Measurements from ENCODE around the gene SLC2A8. TPM values are rescaled to one million over a fixed set of nuclear protein-coding genes. Genes with fewer than 3 reads are reported as not detected.

Gene SLC2A8
- total and polyA plus RNA-seq, 3 donors from 2014 or later = 62.7 to 128 (median 68.6) TPM

DNA sequence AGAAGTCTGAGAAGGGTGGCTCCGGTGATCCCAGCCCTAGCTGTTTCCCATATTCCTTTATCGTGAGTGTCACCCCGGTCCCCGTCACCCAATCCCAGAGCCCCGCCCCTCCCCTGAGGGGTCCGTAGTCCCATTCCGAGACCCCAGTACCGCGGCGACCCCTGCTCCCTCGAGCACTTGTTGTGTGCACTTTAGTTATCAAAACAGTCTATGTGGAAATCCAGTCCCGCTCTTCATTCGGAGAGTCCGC, 54.6 kb downstream of the SLC2A8 start:
- DNase-seq = no peak
- WGBS, 2 donors = 0 to 1% methylated on average over 14 of the region's 14 CpGs
- H3K4me1 ChIP-seq = peaks cover 20% of the 10 kb centered on the region
- peak overlapping the region; percentile 92 to 96 for H3K27ac ChIP-seq
- intact Hi-C loops (cut with DNase I; ENCODE audit: low total_unique reads) = no loop called here
- TF ChIP-seq CTCF (IDR thresholded peaks at IDR 0.05) = no peak
- H3K4me3 ChIP-seq = peak overlapping the region; percentile 96 to 97
- H3K27me3 ChIP-seq = no peaks in the 10 kb centered on the region
- H3K9me3 ChIP-seq = no peaks in the 10 kb centered on the region
- no peaks in the 10 kb centered on the region for H3K36me3 ChIP-seq (ENCODE audit: low read depth, missing control alignments)

DNA sequence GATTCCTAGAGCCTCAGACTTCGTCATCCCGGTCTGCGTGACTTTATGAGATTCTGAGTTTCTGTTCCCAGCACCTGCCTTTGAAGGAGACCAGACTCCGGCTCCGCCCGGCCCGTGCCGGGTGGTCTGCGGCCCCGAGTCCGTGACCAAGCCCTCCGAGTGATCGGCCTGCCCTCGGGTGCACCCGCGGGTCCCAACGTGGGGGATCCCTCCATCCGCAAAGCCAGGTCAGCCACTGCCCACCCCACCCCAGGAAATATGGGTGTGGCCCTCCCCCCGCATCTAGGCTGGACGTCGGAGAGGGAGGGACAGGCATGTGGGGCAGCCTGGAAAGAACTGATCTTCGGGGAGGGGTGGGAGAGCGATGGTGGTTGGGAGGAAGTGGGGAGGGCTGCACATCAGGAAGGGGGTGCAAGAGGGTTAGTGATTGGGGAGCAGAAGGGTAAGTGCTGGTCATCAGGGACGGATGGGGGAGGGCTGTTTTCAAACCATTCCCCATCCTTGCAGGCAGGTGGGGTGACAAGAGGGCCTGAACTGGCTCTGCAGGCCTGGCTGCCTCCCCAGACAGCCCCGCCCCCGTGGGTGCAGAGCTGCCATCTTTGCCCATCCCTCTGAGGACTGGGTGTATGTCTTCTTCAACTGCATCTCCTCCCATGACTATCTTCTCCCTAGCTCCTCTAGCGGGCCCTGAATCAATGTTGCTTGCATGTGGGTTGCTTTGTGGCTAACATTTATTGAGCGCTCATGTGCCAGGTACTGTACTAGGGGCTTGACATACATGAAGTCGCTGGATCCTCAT, 55.1 kb downstream of the SLC2A8 start:
- H3K9me3 ChIP-seq = no peaks in the 10 kb centered on the region
- peak overlapping the region; percentile 96 to 97 for H3K4me3 ChIP-seq
- H3K4me1 ChIP-seq = peaks cover 20% of the 10 kb centered on the region
- H3K27ac ChIP-seq = peak overlapping the region; percentile 92 to 96
- TF ChIP-seq CTCF (IDR thresholded peaks at IDR 0.05) = no peak
- TF ChIP-seq POLR2A (IDR thresholded peaks at IDR 0.05) = no peak
- no peaks in the 10 kb centered on the region for H3K36me3 ChIP-seq (ENCODE audit: low read depth, missing control alignments)
- no peak for DNase-seq
- no peaks in the 10 kb centered on the region for H3K27me3 ChIP-seq
- intact Hi-C loops (cut with DNase I; ENCODE audit: low total_unique reads) = no loop called here
- WGBS, 2 donors = 8 to 9% methylated on average over 23 to 29 of the region's 29 CpGs

DNA sequence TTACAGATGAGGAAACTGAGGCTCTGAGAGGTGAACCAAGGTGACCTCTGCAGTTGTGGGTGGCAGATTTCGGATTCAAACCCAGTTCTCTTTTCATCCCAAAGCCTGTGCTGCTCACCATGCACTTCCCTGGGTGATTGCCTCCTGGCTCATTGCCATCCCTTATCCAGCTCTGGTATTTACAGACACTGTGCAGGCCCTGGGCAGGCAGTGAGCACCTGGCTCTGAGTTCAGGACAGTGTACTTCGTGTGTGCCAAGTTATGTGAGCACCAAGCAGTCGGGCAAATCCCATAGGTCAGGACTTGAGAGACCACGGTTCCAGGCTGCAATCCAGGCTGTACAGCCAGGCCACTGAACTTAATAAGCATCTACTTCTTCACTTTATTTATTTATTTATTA, 55.7 kb downstream of the SLC2A8 start:
- no peak overlapping the region for H3K27ac ChIP-seq
- TF ChIP-seq CTCF (IDR thresholded peaks at IDR 0.05) (no peak), POLR2A (IDR thresholded peaks at IDR 0.05) (no peak)
- no peaks in the 10 kb centered on the region for H3K27me3 ChIP-seq
- H3K4me3 ChIP-seq = no peak overlapping the region
- DNase-seq = peak; percentile 23
- peaks cover 20% of the 10 kb centered on the region for H3K4me1 ChIP-seq
- 40 to 66% methylated on average over 4 of the region's 4 CpGs for WGBS, 2 donors
- intact Hi-C loops (cut with DNase I; ENCODE audit: low total_unique reads) = no loop called here
- H3K36me3 ChIP-seq (ENCODE audit: low read depth, missing control alignments) = no peaks in the 10 kb centered on the region
- H3K9me3 ChIP-seq = no peaks in the 10 kb centered on the region

GRCh38 chr9:127455324-127455992, 58.5 kb downstream of the SLC2A8 start:
- Histone ChIP-seq H3K36me3 (ENCODE audit: low read depth, missing control alignments) (no peaks in the 10 kb centered on the region), H3K4me3 (no peak overlapping the region), H3K4me1 (peaks cover 8% of the 10 kb centered on the region), H3K27me3 (no peaks in the 10 kb centered on the region), H3K27ac (no peak overlapping the region), H3K9me3 (no peaks in the 10 kb centered on the region)
- intact Hi-C loops (cut with DNase I; ENCODE audit: low total_unique reads) = no loop called here
- no peak for TF ChIP-seq CTCF (IDR thresholded peaks at IDR 0.05)
- no peak for TF ChIP-seq POLR2A (IDR thresholded peaks at IDR 0.05)
- 70 to 81% methylated on average over 6 of the region's 6 CpGs for WGBS, 2 donors
- DNase-seq = peak; percentile 34
